ENCODE data around the gene CARF.
"Not testable (repeated sequence)": the region's sequence is repeated elsewhere in the genome, so short reads cannot be mapped to it uniquely, and the experiment has no call there.

Gene CARF

GRCh38 chr2:202944408-202944807, 32.3 kb downstream of the CARF start:
- FAIRE-seq (no peak), DNase-seq (ENCODE audit: insufficient read length, low spot score) (no peak)
- TF ChIP-seq CTCF (IDR thresholded peaks at IDR 0.05; ENCODE audit: insufficient read depth, missing control alignments): no peak

DNA sequence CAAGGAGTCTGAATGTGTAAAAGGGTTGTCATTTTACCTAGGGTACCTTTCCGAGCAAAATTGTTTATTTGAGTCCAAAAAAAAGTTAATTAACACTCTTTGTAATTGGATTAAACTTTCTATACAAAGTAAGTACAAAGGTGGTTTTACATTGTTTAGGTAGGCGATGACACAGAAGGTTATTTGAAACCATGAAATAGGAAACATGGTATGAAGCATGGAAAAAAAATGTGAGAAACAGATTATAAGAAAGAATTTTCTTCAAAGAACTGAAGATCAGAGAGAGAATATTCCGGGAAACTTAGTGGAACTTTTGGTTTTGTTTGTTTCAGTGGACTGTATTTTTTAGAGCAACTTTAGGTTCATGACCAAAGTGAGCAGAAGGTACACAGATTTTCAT, 32.7 kb downstream of the CARF start:
- DNase-seq (ENCODE audit: insufficient read length, low spot score): no peak
- FAIRE-seq: no peak
- no peak for TF ChIP-seq CTCF (IDR thresholded peaks at IDR 0.05; ENCODE audit: insufficient read depth, missing control alignments)

DNA sequence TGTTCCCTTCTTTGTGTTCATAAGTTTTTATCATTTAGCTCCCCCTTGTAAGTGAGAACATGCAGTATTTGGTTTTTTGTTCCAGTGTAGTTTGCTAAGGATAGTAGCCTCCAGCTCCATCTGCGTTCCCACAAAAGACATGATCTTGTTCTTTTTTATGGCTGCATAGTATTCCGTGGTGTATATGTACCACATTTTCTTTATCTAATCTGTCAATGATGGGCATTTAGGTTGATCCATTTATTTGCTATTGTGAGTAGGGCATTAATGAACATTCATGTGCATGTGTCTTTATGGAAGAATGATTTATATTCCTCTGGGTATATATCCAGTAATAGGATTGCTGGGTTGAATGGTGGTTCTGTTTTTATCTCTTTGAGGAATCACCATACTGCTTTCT, 33.4 kb downstream of the CARF start:
- no peak for DNase-seq (ENCODE audit: insufficient read length, low spot score)
- no peak for TF ChIP-seq CTCF (IDR thresholded peaks at IDR 0.05; ENCODE audit: insufficient read depth, missing control alignments)
- FAIRE-seq: no peak

GRCh38 chr2:202949333-202949732, 37.3 kb downstream of the CARF start:
- FAIRE-seq; DNase-seq (ENCODE audit: insufficient read length, low spot score): not testable (repeated sequence)

GRCh38 chr2:202950592-202950991, 38.5 kb downstream of the CARF start:
- TF ChIP-seq CTCF (IDR thresholded peaks at IDR 0.05; ENCODE audit: insufficient read depth, missing control alignments): no peak
- FAIRE-seq (no peak), DNase-seq (ENCODE audit: insufficient read length, low spot score) (no peak)

DNA sequence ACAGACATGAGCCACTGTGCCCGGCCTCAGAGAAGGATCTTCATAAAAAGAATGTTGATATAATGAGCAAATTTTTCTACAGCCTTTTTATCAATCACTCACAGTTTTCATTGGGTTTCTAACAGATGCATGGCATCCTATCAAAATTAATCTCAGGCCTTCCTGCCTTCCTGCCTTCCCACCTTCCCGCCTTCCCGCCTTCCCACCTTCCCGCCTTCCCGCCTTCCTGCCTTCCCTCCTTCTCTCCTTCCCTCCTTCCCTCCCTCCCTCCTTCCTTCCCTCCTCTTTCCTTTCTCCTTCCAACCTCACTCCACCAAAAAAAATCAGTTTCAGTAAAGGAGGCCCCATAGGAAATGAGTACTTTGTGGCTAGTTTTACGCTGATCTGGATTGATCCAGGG, 48.4 kb downstream of the CARF start:
- no peak for TF ChIP-seq CTCF (IDR thresholded peaks at IDR 0.05; ENCODE audit: insufficient read depth, missing control alignments)
- no peak for FAIRE-seq
- DNase-seq (ENCODE audit: insufficient read length, low spot score): no peak

DNA sequence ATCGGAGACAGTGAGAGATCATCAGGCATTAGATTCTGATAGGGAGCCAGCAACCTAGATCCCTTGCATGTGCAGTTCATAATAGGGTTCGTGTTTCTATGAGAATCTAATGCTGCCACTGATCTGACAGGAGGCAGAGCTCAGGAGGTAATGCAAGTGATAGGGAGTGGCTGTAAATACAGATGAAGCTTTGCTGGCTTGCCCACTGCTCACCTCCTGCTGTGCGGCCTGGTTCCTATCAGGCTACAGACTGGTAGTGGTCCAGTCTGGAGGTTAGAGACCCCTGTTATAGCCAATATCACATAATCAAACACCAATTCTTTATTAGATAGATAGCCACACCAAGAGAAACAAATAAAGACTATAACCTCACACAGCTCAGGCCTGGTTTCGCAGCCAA, 51.6 kb downstream of the CARF start:
- no peak for TF ChIP-seq CTCF (IDR thresholded peaks at IDR 0.05; ENCODE audit: insufficient read depth, missing control alignments)
- DNase-seq (ENCODE audit: insufficient read length, low spot score) (no peak), FAIRE-seq (no peak)

DNA sequence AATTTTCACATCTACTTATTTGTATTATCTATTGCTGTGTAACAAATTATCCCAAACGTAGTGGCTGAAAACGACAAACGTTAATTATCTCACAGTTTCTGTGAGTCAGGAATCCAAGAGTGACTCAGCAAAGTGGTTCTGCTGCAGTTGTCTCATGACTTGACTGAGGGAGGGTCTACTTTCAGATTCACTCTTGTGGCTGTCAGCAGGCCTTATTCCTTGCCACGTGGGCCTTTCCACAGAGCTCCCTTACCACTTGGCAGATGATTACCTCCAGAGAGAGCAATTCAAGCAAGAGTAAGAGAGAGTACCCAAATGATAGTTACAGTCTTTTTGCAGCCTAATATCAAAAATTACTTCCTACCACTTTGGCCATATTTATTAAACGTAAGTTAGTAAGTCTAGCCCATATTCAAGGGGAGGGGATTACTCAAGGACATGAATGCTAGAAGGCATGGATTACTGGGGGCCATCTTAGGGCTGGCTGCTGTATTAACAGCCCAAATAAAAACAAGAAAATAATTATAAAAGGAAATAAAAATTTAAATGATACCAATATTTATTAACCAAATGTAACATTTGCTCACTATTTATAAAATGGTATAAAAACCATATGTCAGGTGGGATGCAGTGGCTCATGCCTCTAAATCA, 53.9 kb downstream of the CARF start:
- DNase-seq (ENCODE audit: insufficient read length, low spot score) (no peak), FAIRE-seq (no peak)
- no peak for TF ChIP-seq CTCF (IDR thresholded peaks at IDR 0.05; ENCODE audit: insufficient read depth, missing control alignments)

- FAIRE-seq: not testable (repeated sequence)
Observed at GRCh38 chr2:202969404-202969803, 57.3 kb downstream of the CARF start.

More at GRCh38 chr2:202969404-202969803, 57.3 kb downstream of the CARF start:
- DNase-seq (ENCODE audit: insufficient read length, low spot score): not testable (repeated sequence)
